Activated CD4-positive, alpha-beta T cell treated with anti-CD3 and anti-CD28 coated beads for 1 hour (primary cell): ENCODE measurements around the gene SMNDC1.

ENCODE experiments used
- DNase-seq: peaks from one replicate; pipeline ENCODE4 v3.0.0-alpha.2; 2020

The SMNDC1 gene

GRCh38 chr10:110244550-110244949 lies 60.2 kb downstream of the SMNDC1 start:
- DNase-seq, result no peak

GRCh38 chr10:110242511-110242910 lies 62.2 kb downstream of the SMNDC1 start:
- no peak for DNase-seq

- DNase-seq, result no peak
These were observed 62.9 kb downstream of the SMNDC1 start for GRCh38 chr10:110241841-110242240.

- DNase-seq, result no peak
These were observed 63.3 kb downstream of the SMNDC1 start for GRCh38 chr10:110241407-110241806.
